Natural killer cell (primary cell): ENCODE measurements around the gene PFDN4. TPM values are rescaled to one million over a fixed set of nuclear protein-coding genes. Genes with fewer than 3 reads are reported as not detected.

Source experiments
- ATAC-seq, 3 donors: fragments of 150-1000 bp in 2 of 3; fragments of 200-7000 bp in 1 of 3; cut with Tn5 transposase; 1 replicate in 1 of 3; 2 replicates in 2 of 3; pipeline ENCODE4 v1.10.0; 2021; ENCODE audit warnings: mild to moderate bottlenecking in 2 of 3, moderate library complexity in 2 of 3
- DNase-seq, 2 donors: peaks; one replicate each; pipeline versions ENCODE4 v3.0.0 to v3.0.0-alpha.2; 2013 to 2021; ENCODE audit warnings: mixed read lengths in 1 of 2
- H3K27ac ChIP-seq: one replicate; pipeline ENCODE4 v1.5.1; 2013; ENCODE audit warnings: mild to moderate bottlenecking, low read length
- H3K27me3 ChIP-seq: one replicate; pipeline ENCODE4 v1.6.1; 2013; ENCODE audit warnings: low read length; ENCODE audit not compliant: control insufficient read depth, insufficient read depth
- H3K36me3 ChIP-seq: one replicate; pipeline ENCODE4 v1.6.1; 2013; ENCODE audit warnings: low read length; ENCODE audit not compliant: control insufficient read depth, insufficient read depth
- H3K4me1 ChIP-seq: one replicate; pipeline ENCODE4 v1.6.1; 2013; ENCODE audit warnings: low read length; ENCODE audit not compliant: control insufficient read depth, insufficient read depth
- H3K4me3 ChIP-seq: one replicate; pipeline ENCODE4 v1.5.1; 2013; ENCODE audit warnings: low read length
- H3K9me3 ChIP-seq: one replicate; pipeline ENCODE4 v1.6.1; 2013; ENCODE audit warnings: low read length; ENCODE audit not compliant: control insufficient read depth, insufficient read depth
- H3K27ac Mint-ChIP-seq, 2 donors: one replicate each; pipeline ENCODE4 v1.8.0; 2022; ENCODE audit warnings: mild to moderate bottlenecking in 2 of 2, mixed read lengths in 2 of 2, moderate library complexity in 1 of 2
- H3K27me3 Mint-ChIP-seq, 2 donors: one replicate each; pipeline ENCODE4 v1.8.0; 2022; ENCODE audit warnings: low read depth in 2 of 2, mixed read lengths in 2 of 2
- H3K36me3 Mint-ChIP-seq: one replicate; pipeline ENCODE4 v1.8.0; 2022; ENCODE audit warnings: mixed read lengths
- H3K4me1 Mint-ChIP-seq, 2 donors: one replicate each; pipeline ENCODE4 v1.8.0; 2022; ENCODE audit warnings: mixed read lengths in 2 of 2
- H3K4me3 Mint-ChIP-seq: one replicate; pipeline ENCODE4 v1.8.0; 2022; ENCODE audit warnings: mild to moderate bottlenecking, moderate library complexity, mixed read lengths
- H3K9me3 Mint-ChIP-seq, 2 donors: one replicate each; pipeline ENCODE4 v1.8.0; 2022; ENCODE audit warnings: mixed read lengths in 2 of 2
- CTCF ChIP-seq: fragments of 200-600 bp; IDR thresholded peaks from one replicate; pipeline ENCODE4 v1.8.0; 2022; ENCODE audit warnings: antibody characterized with exemption
- WGBS: methylation state at CpG from one replicate; pipeline ENCODE4 v1.1.7; 2013; ENCODE audit warnings: missing lambda C conversion rate; ENCODE audit not compliant: insufficient coverage; 5-methylcytosine and 5-hydroxymethylcytosine counted together
- intact Hi-C: fragments of 100-400 bp; cut with micrococcal nuclease; formaldehyde crosslinking; loops from one replicate; pipeline ENCODE4 v1.14.2; 2022
- total RNA-seq, 4 donors: library from RNA; stranded (reverse); fragments of 120-200 nt in 1 of 4; gene quantifications; one replicate each; pipeline versions ENCODE4 v1.2.3 to v1.2.4, GENCODE V29; 2013 to 2022

The PFDN4 gene
- total RNA-seq, 3 donors from 2014 or later (not counting 1 experiment from before 2014, with no cell fraction given): 16.5 to 22.2 (median 17.1) TPM

GRCh38 chr20:54257071-54257816 is 49.4 kb downstream of the PFDN4 start:
- 75% methylated on average over 4 of the region's 4 CpGs for WGBS
- H3K9me3 ChIP-seq: no peaks in the 10 kb centered on the region
- no peaks in the 10 kb centered on the region for H3K36me3 ChIP-seq
- H3K27ac Mint-ChIP-seq: no peak overlapping the region
- ATAC-seq: no peak
- H3K4me3 Mint-ChIP-seq: no peak overlapping the region
- no peak overlapping the region for H3K27ac ChIP-seq
- no peaks in the 10 kb centered on the region for H3K4me1 Mint-ChIP-seq
- no peak overlapping the region for H3K4me3 ChIP-seq
- DNase-seq: no peak
- H3K4me1 ChIP-seq: no peaks in the 10 kb centered on the region
- no peaks in the 10 kb centered on the region for H3K9me3 Mint-ChIP-seq
- no peaks in the 10 kb centered on the region for H3K27me3 ChIP-seq
- peaks cover 9 to 52% of the 10 kb centered on the region in 2 donors for H3K27me3 Mint-ChIP-seq
- no peak for TF ChIP-seq CTCF
- H3K36me3 Mint-ChIP-seq: no peaks in the 10 kb centered on the region
- intact Hi-C loops: no loop called here

- intact Hi-C loops: no loop called here
- DNase-seq (no peak), ATAC-seq (no peak)
- no peak overlapping the region for H3K27ac ChIP-seq
- no peaks in the 10 kb centered on the region for H3K27me3 ChIP-seq
- no peaks in the 10 kb centered on the region for H3K36me3 ChIP-seq
- TF ChIP-seq CTCF: no peak
- Mint-ChIP-seq H3K27ac (no peak overlapping the region), H3K9me3 (no peaks in the 10 kb centered on the region), H3K36me3 (no peaks in the 10 kb centered on the region), H3K4me1 (no peaks in the 10 kb centered on the region), H3K27me3 (peaks cover 9 to 73% of the 10 kb centered on the region in 2 donors), H3K4me3 (no peak overlapping the region)
- H3K4me3 ChIP-seq: no peak overlapping the region
- H3K9me3 ChIP-seq: no peaks in the 10 kb centered on the region
- H3K4me1 ChIP-seq: no peaks in the 10 kb centered on the region
These were observed 52.2 kb downstream of the PFDN4 start for GRCh38 chr20:54260116-54260515.

GRCh38 chr20:54262671-54263070 is 54.8 kb downstream of the PFDN4 start:
- Mint-ChIP-seq H3K4me1 (no peaks in the 10 kb centered on the region), H3K36me3 (no peaks in the 10 kb centered on the region), H3K27ac (no peak overlapping the region), H3K9me3 (no peaks in the 10 kb centered on the region), H3K27me3 (peaks cover 2 to 59% of the 10 kb centered on the region in 2 donors), H3K4me3 (no peak overlapping the region)
- TF ChIP-seq CTCF: no peak
- intact Hi-C loops: no loop called here
- no peaks in the 10 kb centered on the region for H3K9me3 ChIP-seq
- no peaks in the 10 kb centered on the region for H3K4me1 ChIP-seq
- DNase-seq: no peak
- H3K27ac ChIP-seq: no peak overlapping the region
- H3K27me3 ChIP-seq: no peaks in the 10 kb centered on the region
- ATAC-seq: no peak
- WGBS: 88% methylated on average over 3 of the region's 4 CpGs
- H3K36me3 ChIP-seq: no peaks in the 10 kb centered on the region
- H3K4me3 ChIP-seq: no peak overlapping the region

- H3K4me1 ChIP-seq: no peaks in the 10 kb centered on the region
- intact Hi-C loops: no loop called here
These were observed 55.3 kb downstream of the PFDN4 start for GRCh38 chr20:54263116-54263690.

More at GRCh38 chr20:54263116-54263690, 55.3 kb downstream of the PFDN4 start:
- no peaks in the 10 kb centered on the region for H3K9me3 ChIP-seq
- ATAC-seq (no peak), DNase-seq (no peak)
- Mint-ChIP-seq H3K27me3 (peaks cover 2 to 64% of the 10 kb centered on the region in 2 donors), H3K9me3 (no peaks in the 10 kb centered on the region), H3K4me3 (no peak overlapping the region), H3K4me1 (no peaks in the 10 kb centered on the region), H3K36me3 (no peaks in the 10 kb centered on the region), H3K27ac (no peak overlapping the region)
- H3K36me3 ChIP-seq: no peaks in the 10 kb centered on the region
- no peak overlapping the region for H3K4me3 ChIP-seq
- WGBS: 100% methylated on average over 1 of the region's 4 CpGs
- no peak overlapping the region for H3K27ac ChIP-seq
- no peak for TF ChIP-seq CTCF
- no peaks in the 10 kb centered on the region for H3K27me3 ChIP-seq
